Esophagus squamous epithelium (tissue), 4 donors: ENCODE measurements around the gene CAMK1D.

Experiments
- POLR2A ChIP-seq, 4 donors: fragments of 450-650 bp; IDR thresholded peaks; one replicate each; pipeline ENCODE4 v1.6.1; 2017; ENCODE audit warnings: antibody characterized with exemption in 4 of 4, mild to moderate bottlenecking in 4 of 4, moderate library complexity in 3 of 4
- TF ChIP-seq, protein P1 (sequence below), 6 experiments: fragments of 450-650 bp in 4 of 6; fragments of 200-600 bp in 2 of 6; sonication (generic) in 2 of 6; IDR thresholded peaks; one replicate each; pipeline ENCODE4 v1.5.1; 2016 to 2019; ENCODE audit warnings: antibody characterized with exemption in 6 of 6, mild to moderate bottlenecking in 4 of 6, moderate library complexity in 4 of 6

DNA sequence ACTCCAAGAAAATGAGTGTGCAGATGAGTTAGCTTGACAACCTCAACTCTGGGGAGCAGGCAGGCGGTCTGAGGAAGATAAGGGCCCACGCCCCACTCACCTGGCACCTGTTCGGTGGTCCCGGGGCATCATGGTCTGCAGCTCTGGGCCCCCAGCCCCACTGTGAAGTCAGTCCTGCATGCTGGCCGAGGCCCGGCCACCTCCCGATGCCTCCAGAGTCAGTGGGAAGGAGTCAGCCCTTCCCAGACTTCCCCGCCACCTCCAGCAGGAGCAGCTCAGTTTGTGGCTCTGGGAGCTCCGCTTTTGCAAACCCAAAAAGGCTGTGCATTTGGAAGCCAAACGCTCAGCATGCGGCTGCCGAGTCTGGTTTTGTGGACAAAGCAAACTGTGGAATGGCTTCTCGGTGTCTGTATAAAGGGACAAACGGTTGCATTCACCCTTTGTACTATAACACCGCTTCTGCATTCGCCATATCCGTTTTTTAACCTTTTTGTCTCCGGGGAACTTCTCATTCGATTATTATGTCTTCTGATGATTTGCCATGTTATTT lies 484.8 kb downstream of the CAMK1D start:
- TF ChIP-seq POLR2A (IDR thresholded peaks at IDR 0.05) = no peak
- TF ChIP-seq, protein P1, sequence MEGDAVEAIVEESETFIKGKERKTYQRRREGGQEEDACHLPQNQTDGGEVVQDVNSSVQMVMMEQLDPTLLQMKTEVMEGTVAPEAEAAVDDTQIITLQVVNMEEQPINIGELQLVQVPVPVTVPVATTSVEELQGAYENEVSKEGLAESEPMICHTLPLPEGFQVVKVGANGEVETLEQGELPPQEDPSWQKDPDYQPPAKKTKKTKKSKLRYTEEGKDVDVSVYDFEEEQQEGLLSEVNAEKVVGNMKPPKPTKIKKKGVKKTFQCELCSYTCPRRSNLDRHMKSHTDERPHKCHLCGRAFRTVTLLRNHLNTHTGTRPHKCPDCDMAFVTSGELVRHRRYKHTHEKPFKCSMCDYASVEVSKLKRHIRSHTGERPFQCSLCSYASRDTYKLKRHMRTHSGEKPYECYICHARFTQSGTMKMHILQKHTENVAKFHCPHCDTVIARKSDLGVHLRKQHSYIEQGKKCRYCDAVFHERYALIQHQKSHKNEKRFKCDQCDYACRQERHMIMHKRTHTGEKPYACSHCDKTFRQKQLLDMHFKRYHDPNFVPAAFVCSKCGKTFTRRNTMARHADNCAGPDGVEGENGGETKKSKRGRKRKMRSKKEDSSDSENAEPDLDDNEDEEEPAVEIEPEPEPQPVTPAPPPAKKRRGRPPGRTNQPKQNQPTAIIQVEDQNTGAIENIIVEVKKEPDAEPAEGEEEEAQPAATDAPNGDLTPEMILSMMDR (IDR thresholded peaks at IDR 0.05) = no peak
